Left colon (tissue), 2 donors: Measurements from ENCODE around the gene PPP1R2C. TPM values are rescaled to one million over a fixed set of nuclear protein-coding genes. Genes with fewer than 3 reads are reported as not detected.

ENCODE experiments used
- ATAC-seq: fragments of 200-7000 bp; cut with Tn5 transposase; one replicate; pipeline ENCODE4 v1.9.1; 2020; ENCODE audit warnings: mild to moderate bottlenecking, moderate library complexity
- DNase-seq, 2 donors: peaks; one replicate each; pipeline ENCODE4 v3.0.0-alpha.2; 2020
- intact Hi-C, 2 donors: fragments of 100-400 bp; cut with DNase I in 1 of 2; cut with micrococcal nuclease in 1 of 2; formaldehyde crosslinking; loops; one replicate each; pipeline versions ENCODE4 v1.11.2 to v1.14.0; 2022; cut with DNase I, micrococcal nuclease
- long read RNA-seq: library from polyadenylated mRNA; unstranded; transcript quantifications from one replicate; pipeline ENCODE4 v2.0.0, GENCODE V29; 2021
- total RNA-seq, 2 donors: library from RNA; stranded (reverse); fragmentation: NEBNext Ultra II Directional; extraction: Animal tissue kit (Norgen Biotek cat#: 25700); gene quantifications; one replicate each; pipeline ENCODE4 v1.2.1, GENCODE V29; 2021
- donor health status: DM: no; HTN: no; CAD: no.
- donor health status: DM: yes; HTN: yes; CAD: no.

PPP1R2C gene
- total RNA-seq, result not detected
- long read RNA-seq, result 0 reads

- ATAC-seq, result no peak
- intact Hi-C loops, result no loop called here
- DNase-seq, result peak in 1 of 2 donors; percentile 13
Observed at GRCh38 chrX:42778096-42778495, at the start of gene PPP1R2C. Gene PPP1R2C (minus strand): TSS chrX:42778163. CDS start chrX:42778079, 84 bp downstream.

GRCh38 chrX:42825201-42825600, 47.2 kb upstream of the PPP1R2C start:
- ATAC-seq (peak; percentile 54), DNase-seq (no peak)
- intact Hi-C loops, result no loop called here

- ATAC-seq (no peak), DNase-seq (no peak)
- intact Hi-C loops, result no loop called here
Observed at GRCh38 chrX:42824541-42824940, 46.6 kb upstream of the PPP1R2C start.

- DNase-seq (no peak), ATAC-seq (no peak)
- intact Hi-C loops, result no loop called here
Observed at GRCh38 chrX:42823443-42823842, 45.5 kb upstream of the PPP1R2C start.

DNA sequence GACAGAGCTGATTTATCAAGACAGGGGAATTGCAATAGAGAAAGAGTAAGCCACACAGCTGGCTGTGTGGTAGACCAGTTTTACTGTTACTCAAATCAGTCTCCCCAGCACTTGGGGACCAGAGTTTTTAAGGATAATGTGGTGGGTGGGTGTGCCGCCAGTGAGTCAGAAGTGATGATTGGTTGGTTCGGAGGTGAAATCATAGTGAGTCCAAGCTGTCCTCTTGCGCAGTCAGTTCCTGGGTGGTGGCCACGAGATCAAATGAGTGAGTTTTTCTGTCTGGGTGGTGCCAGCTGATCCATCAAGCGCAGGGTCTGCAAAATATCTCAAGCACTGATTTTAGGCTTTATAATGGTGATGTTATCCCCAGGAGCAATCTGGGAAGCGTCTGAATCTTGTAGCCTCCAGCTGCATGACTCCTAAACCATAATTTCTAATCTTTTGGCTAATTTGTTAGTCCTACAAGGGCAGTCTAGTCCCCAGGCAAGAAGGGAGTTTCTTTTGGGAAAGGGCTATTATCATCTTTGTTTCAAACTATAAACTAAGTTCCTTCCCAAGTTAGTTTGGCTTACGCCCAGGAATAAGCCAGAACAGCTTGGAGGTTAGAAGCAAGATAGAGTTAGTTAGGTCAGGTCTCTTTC, 44.0 kb upstream of the PPP1R2C start:
- intact Hi-C loops, result no loop called here
- ATAC-seq, result no peak
- no peak for DNase-seq

- ATAC-seq (no peak), DNase-seq (no peak)
- intact Hi-C loops, result no loop called here
Observed at GRCh38 chrX:42818151-42818921, 40.4 kb upstream of the PPP1R2C start.

DNA sequence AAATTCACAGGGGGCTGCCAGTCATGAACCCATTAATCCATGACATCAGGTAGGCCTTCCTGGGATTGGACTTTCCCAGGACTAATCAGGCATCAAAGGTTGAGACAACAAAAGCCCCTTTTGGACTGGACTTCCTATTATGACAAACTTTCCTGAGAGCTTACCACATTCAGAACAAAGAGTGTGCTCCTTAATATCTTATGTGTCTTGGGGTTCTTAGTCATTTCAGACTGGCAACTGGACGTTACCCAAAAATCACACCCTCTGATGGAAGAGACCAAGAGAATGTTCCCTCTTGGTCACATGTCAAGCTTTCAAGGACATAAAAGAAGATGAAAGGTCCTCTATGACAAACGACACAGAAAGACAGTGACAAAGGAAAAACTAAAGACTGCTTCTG, 31.6 kb upstream of the PPP1R2C start:
- ATAC-seq, result no peak
- no peak for DNase-seq
- intact Hi-C loops, result no loop called here

DNA sequence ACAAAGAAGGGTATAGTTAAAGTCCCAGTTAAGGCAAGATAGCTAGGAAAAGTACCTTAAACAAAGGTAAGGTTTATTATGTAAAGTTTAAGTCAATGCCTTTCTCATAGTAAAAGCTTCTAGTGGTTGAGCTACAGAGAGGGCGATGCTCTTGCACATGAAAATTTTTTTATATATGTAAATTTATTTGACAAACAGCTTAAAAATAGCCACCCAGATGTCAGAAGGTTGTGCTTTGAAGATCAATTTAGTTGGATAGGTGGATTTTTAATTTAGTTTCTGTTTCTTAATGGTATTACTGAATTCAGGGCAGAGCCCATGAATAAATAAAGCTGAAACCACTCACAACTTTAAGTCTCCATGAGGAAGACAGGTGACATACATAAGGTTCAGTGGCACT, 29.4 kb upstream of the PPP1R2C start:
- intact Hi-C loops, result no loop called here
- DNase-seq, result no peak
- no peak for ATAC-seq

- intact Hi-C loops, result no loop called here
- no peak for ATAC-seq
- no peak for DNase-seq
Observed at GRCh38 chrX:42804524-42804923, 26.6 kb upstream of the PPP1R2C start.

GRCh38 chrX:42803320-42803719, 25.4 kb upstream of the PPP1R2C start:
- DNase-seq (no peak), ATAC-seq (no peak)
- intact Hi-C loops, result no loop called here

- no peak for DNase-seq
Observed at GRCh38 chrX:42797651-42798269, 19.8 kb upstream of the PPP1R2C start.

DNA sequence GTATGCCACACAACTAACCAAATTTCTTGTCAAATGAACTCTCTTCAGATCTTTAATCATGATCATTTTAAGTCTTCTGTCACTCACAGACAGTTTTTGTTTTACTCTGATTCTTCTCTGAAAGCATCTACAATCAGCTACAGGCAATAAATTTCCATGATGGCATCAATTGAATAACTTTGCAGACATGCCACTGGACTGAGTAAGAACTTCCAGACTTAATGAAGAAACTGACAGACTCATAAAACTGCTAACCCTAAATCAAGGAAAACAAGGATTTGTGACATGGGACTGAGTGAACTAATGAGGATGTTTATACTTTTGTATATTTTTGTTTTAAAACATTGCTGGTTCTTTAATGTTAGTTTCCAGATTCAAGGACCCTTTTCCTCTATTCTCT, 5.5 kb upstream of the PPP1R2C start:
- ATAC-seq, result no peak
- intact Hi-C loops, result no loop called here

More at GRCh38 chrX:42797651-42798269, 19.8 kb upstream of the PPP1R2C start:
- intact Hi-C loops, result no loop called here
- no peak for ATAC-seq

DNA sequence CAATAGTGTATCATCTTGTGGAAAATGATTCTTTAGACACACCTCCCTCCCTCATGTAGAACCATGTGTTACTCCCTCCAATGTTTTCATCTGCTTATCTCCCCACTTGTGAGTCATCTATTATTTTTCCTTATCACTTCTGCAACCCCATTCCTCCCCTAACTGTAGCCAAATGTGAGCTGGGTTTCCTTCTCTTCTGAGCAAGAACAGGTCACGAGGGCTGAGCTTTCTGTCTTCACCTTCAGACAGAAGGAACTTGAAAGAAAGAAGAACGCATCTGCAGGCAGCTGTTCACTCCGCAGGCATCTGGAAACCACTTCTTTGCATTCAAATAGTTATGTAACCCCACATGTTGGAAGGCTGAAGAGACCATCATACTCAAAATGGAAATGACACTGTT, 1.8 kb downstream of the PPP1R2C start:
- no peak for DNase-seq
- ATAC-seq, result no peak
- intact Hi-C loops, result no loop called here

More for the DNA sequence above, 5.5 kb upstream of the PPP1R2C start:
- no peak for DNase-seq

DNA sequence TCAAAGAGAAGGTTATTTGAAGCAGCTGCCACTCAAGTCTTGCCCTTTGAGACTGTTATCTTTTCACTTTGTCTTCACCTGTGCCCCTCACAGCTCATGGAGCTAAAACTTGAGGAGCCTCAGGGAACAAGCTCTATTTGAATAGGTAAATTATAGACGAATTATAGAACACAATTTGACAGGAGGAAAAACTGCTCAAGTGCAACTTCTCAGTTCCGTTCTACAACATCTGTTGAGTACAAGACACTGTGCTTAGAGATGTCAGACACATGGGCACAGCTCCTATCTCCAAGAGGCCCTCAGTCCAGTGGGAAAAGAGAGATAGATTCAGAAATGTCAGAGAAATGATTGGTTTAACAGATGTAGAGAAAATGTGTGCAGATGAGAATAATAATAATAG, 5.1 kb downstream of the PPP1R2C start:
- intact Hi-C loops, result no loop called here
- no peak for ATAC-seq
- no peak for DNase-seq

DNA sequence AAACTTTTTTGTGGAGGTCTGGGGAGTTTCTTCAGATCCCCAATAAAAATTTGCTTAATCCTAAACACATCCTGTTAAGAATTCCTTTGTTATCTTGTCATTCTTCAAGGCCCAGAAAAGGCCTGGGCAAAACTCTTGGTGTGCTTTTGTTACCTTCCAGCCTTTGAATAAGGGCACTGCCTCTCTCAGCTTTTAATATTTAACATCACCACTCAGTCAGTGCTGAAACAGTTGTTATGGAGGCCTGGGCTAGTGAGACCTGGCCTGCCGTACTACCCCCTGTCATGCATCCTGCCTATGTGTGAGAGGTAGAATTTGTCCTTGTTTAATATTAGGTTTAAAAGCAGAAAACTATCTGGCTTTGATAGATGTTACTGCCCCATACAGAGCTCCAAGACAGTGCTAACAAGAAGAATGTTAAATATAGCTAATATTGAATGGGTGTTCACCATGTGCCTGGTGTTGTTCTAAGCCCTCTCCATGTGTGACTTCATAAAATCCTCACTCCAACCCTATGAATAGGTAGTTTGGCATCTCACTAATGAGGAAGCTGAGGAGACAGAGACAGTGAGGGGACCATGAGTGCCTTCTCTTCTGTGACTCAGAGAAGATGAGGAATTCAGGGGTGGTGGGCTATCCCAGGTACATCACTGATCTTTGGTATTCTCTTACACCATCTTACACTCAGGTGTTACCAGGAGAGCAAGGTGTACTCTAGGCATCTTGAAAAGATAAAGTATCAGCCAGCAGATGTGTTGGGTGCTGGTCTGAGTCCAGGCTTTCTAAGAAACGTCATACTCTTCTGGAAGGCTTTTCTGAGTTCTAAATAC, 6.2 kb downstream of the PPP1R2C start:
- DNase-seq (no peak), ATAC-seq (no peak)
- intact Hi-C loops, result no loop called here

DNA sequence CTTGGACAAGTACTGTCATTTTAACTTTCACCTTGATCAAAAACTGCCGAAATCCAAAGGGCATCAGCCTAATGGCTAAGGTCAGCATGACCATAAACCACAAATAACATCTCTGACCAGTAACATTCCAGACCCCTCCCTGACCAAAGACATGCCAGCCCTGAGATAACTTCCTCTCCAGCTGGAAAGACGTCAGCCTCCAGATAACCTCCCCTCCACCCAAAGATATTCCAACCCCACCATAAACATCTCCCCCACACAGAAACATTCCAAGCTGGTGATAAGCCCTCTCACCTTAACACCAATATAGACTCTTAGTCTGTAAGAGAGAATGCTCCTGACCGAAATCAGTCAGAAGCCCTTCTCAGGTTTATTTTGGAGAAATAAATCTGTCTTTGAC, 7.4 kb downstream of the PPP1R2C start:
- DNase-seq, result no peak
- intact Hi-C loops, result no loop called here
- ATAC-seq, result no peak

DNA sequence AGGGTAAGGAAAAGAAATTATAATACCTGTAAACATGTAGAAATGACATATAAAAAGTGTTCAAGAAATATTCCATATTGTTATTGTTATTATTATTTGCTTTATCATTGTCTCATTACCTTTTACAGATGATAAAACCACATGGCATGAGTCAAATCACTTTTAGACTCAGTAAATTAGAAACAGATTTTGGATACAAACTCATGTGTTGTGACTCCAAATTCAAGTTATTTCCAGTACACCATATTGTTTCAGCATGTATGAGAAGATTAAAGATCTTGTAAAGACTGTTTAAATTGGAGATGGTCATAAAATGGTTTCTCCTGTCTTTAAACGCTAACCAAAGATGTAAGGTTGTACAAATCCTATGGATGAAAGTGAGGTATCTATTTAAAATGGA, 18.1 kb downstream of the PPP1R2C start:
- ATAC-seq (no peak), DNase-seq (no peak)
- intact Hi-C loops, result no loop called here

DNA sequence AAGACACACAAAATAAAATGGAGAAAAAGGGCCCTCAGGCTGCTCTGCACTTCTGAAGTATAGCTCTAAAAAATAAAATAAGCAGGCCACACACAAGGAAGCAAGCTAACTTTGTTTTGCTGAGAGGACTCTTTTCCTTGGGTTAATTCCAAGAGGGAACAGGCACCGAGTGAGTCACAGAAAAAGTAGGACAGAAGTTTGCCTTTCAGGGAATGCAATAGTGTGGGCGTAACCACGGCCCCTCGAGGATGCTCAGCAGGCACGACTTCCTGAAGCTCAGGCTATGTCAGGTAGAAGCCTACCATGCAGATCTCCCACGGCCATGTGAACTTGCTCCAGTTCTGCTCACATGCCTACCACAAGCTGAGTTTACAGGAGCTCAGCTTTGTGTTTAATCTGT, 22.1 kb downstream of the PPP1R2C start:
- DNase-seq (no peak), ATAC-seq (no peak)
- intact Hi-C loops, result no loop called here

DNA sequence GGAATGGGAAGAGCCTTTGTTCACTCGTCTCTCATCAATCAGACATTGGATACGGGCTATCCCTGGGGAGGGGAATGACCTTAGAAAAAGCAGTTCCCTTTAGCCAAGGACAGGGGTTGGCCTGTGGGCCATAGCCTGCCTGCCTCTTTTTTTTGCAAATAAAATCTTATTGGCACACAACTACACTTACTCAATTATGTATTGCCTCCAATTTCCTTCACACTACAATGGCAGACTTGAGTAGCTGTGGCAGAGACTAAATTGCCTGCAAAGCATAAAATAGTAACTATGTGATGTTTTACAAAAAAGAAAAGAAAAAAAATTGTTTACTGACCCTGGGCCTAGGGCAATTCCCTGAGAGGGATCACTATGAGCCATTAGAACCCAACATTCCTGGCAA, 23.4 kb downstream of the PPP1R2C start:
- intact Hi-C loops, result no loop called here
- no peak for ATAC-seq
- no peak for DNase-seq
